ENCODE results near the gene FRG1.
"Not testable (repeated sequence)": the region's sequence is repeated elsewhere in the genome, so short reads cannot be mapped to it uniquely, and the experiment has no call there.

DNA sequence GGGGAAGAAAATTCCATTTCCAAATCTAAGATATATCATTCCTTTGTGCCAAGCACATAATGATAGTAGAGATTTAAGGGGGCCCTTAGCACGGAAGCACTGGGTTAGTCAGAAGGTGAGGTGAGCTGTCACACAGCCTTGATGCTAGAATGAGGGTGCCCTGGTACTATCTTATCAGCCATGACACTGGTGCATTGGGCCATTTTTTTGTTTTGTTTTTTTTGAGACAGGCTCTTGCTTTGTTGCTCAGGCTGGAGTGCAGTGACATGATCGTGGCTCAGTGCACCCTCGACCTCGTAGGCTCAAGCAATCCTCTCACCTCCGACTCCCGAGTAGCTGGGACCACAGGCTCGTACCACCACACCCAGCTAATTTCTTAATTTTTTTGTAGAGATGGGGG lies 7.8 kb downstream of the FRG1 start:
- TF ChIP-seq, protein P1, sequence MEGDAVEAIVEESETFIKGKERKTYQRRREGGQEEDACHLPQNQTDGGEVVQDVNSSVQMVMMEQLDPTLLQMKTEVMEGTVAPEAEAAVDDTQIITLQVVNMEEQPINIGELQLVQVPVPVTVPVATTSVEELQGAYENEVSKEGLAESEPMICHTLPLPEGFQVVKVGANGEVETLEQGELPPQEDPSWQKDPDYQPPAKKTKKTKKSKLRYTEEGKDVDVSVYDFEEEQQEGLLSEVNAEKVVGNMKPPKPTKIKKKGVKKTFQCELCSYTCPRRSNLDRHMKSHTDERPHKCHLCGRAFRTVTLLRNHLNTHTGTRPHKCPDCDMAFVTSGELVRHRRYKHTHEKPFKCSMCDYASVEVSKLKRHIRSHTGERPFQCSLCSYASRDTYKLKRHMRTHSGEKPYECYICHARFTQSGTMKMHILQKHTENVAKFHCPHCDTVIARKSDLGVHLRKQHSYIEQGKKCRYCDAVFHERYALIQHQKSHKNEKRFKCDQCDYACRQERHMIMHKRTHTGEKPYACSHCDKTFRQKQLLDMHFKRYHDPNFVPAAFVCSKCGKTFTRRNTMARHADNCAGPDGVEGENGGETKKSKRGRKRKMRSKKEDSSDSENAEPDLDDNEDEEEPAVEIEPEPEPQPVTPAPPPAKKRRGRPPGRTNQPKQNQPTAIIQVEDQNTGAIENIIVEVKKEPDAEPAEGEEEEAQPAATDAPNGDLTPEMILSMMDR (IDR thresholded peaks at IDR 0.05): not testable (repeated sequence)
- not testable (repeated sequence) for TF ChIP-seq POLR2A, POLR2AphosphoS5, EP300 (IDR thresholded peaks at IDR 0.05)
